Nephron (organoid): ENCODE data around the gene CYSTM1.

Experiments
- H3K27ac Mint-ChIP-seq, 3 experiments: 2 replicates each; pipeline ENCODE4 v1.8.0; 2020; ENCODE audit warnings: mixed read lengths in 3 of 3, mild to moderate bottlenecking in 2 of 3, moderate library complexity in 1 of 3
- H3K27me3 Mint-ChIP-seq: 2 replicates; pipeline ENCODE4 v1.8.0; 2021; ENCODE audit warnings: low read depth, mild to moderate bottlenecking, moderate library complexity, mixed read lengths
- H3K36me3 Mint-ChIP-seq: 2 replicates; pipeline ENCODE4 v1.8.0; 2020; ENCODE audit warnings: low read depth, mixed read lengths
- H3K4me1 Mint-ChIP-seq: 2 replicates; pipeline ENCODE4 v1.8.0; 2020; ENCODE audit warnings: mixed read lengths
- H3K4me3 Mint-ChIP-seq, 3 experiments: 2 replicates each; pipeline ENCODE4 v1.8.0; 2020; ENCODE audit warnings: mild to moderate bottlenecking in 3 of 3, mixed read lengths in 3 of 3, moderate library complexity in 2 of 3
- H3K9me3 Mint-ChIP-seq: 2 replicates; pipeline ENCODE4 v1.8.0; 2020; ENCODE audit warnings: mixed read lengths
- TF ChIP-seq, protein P1 (sequence below), 3 experiments: fragments of 200-600 bp; sonication (generic); IDR thresholded peaks; one replicate each; pipeline ENCODE4 v1.5.0; 2021; ENCODE audit warnings: antibody characterized with exemption in 3 of 3; ENCODE audit not compliant: unreplicated experiment in 3 of 3

Gene CYSTM1

DNA sequence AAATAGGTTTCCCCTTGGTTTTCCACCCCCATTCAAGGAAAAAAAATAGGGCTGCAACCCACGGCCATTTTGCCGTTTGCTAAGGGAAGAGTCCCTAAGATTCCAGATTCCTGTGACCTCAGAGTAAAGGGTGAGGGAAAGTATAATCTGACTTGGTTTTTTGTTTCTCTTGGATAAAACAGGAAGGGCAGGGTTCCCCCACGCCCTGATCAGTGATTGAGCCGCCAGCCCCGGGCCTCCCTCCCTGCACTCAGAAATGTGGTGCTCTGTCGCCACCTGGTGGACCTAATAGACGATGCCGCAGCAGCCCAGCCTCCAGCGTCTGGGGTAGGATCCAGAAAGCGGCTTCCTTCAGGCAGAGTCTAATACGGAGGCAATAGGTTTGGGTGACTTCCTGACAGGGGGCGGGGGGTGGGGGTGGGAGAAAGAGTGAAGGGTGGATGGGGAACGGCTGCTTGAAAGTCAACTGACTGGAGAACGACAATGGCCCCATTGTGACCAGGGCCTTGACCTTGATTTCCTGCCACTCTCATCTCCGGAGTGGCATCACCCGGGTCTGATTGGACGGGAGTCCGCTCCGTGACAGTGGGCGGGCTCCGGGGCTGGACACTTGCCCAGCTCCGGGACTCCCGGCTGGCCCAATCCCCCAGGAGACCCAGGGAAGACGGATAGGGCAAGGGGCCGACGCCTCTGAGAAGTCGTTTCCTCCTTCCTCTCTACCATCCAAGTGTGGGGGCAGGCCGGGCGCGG is 17.8 kb upstream of the CYSTM1 start:
- Mint-ChIP-seq H3K9me3 (no peaks in the 10 kb centered on the region), H3K4me3 (peak overlapping the region; percentile 70 to 81 (median 75)), H3K4me1 (peaks cover 5% of the 10 kb centered on the region), H3K27ac (no peak overlapping the region), H3K36me3 (no peaks in the 10 kb centered on the region), H3K27me3 (peaks cover 35% of the 10 kb centered on the region)
- TF ChIP-seq, protein P1, sequence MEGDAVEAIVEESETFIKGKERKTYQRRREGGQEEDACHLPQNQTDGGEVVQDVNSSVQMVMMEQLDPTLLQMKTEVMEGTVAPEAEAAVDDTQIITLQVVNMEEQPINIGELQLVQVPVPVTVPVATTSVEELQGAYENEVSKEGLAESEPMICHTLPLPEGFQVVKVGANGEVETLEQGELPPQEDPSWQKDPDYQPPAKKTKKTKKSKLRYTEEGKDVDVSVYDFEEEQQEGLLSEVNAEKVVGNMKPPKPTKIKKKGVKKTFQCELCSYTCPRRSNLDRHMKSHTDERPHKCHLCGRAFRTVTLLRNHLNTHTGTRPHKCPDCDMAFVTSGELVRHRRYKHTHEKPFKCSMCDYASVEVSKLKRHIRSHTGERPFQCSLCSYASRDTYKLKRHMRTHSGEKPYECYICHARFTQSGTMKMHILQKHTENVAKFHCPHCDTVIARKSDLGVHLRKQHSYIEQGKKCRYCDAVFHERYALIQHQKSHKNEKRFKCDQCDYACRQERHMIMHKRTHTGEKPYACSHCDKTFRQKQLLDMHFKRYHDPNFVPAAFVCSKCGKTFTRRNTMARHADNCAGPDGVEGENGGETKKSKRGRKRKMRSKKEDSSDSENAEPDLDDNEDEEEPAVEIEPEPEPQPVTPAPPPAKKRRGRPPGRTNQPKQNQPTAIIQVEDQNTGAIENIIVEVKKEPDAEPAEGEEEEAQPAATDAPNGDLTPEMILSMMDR (IDR thresholded peaks at IDR 0.05; ENCODE audit: unreplicated experiment in 3 of 3): peak; percentile 86 to 91 (median 86)

DNA sequence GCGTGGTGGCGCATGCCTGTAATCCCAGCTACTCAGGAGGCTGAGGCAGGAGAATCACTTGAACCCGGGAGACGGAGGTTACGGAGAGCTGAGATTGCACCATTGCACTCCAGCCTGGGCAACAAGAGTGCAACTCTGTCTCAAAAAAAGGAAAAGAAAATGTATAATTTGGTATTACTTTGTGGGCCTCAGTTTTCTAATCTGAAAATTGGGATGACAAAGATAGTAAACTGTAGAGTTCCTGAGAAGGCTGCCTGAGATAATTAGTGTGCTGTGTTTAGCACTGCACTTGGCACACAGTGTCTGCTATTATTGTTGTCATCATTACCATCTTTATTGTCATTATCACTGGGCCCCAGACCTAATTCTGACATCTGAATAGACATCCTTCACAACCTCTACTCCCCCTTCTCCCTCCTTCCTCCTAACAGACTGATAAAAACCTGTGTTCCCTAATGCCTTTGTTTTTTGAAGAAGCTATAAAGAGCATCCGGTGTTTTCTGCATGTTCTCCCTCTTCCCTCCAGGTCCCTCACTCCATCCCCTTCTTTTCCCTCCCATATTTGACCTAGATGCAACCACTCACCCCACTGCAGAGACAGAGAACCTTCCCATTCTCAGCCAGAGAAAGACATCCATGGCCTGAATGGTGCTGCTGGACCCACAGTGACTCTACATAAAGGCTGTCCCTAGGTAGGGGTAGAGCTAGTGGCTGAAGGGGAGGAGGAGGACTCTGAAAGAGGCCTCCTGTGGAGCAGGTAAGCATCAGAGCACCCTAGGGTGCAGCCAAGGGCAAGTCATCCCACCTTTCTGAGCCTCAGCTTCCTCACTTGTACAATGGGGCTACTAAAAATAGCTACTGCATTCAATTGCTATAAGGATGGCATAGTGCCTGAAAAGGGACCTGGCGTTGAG is 15.7 kb upstream of the CYSTM1 start:
- Mint-ChIP-seq H3K27ac (no peak overlapping the region), H3K4me3 (no peak overlapping the region), H3K9me3 (no peaks in the 10 kb centered on the region), H3K4me1 (peaks cover 5% of the 10 kb centered on the region), H3K27me3 (peaks cover 28% of the 10 kb centered on the region), H3K36me3 (no peaks in the 10 kb centered on the region)
- TF ChIP-seq, protein P1 (IDR thresholded peaks at IDR 0.05; ENCODE audit: unreplicated experiment in 3 of 3): no peak

DNA sequence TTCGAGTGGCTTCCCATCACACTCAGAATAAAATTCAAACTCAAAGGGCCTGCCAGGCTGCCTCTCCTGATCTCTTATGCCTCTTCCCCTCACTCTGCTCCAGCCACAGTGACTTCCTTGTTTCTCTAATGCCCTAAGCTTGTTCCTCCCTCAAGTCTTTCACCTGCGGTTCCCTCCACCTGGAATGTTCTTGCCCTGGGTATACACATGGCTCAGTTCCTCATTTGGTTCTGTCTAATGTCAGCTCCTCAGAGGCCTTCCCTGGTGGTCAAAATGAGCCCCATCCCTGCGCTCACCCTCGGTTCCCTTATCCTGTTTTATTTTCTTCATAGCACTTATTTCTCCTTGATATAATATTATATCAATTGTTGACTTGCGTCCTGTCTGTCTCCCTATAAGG is 12.7 kb upstream of the CYSTM1 start:
- TF ChIP-seq, protein P1 (IDR thresholded peaks at IDR 0.05; ENCODE audit: unreplicated experiment in 3 of 3): no peak
- Mint-ChIP-seq H3K4me3 (no peak overlapping the region), H3K36me3 (no peaks in the 10 kb centered on the region), H3K27me3 (peaks cover 26% of the 10 kb centered on the region), H3K27ac (no peak overlapping the region), H3K4me1 (peaks cover under 1% of the 10 kb centered on the region), H3K9me3 (no peaks in the 10 kb centered on the region)

- no peak overlapping the region for H3K4me3 Mint-ChIP-seq
- H3K27me3 Mint-ChIP-seq: peaks cover 26% of the 10 kb centered on the region
- H3K27ac Mint-ChIP-seq: no peak overlapping the region
- H3K4me1 Mint-ChIP-seq: no peaks in the 10 kb centered on the region
- H3K9me3 Mint-ChIP-seq: no peaks in the 10 kb centered on the region
- TF ChIP-seq, protein P1 (IDR thresholded peaks at IDR 0.05; ENCODE audit: unreplicated experiment in 3 of 3): no peak
- no peaks in the 10 kb centered on the region for H3K36me3 Mint-ChIP-seq
These were observed 12.2 kb upstream of the CYSTM1 start for GRCh38 chr5:140162781-140163180.

GRCh38 chr5:140165101-140165922 is 9.7 kb upstream of the CYSTM1 start:
- H3K27ac Mint-ChIP-seq: no peak overlapping the region
- H3K36me3 Mint-ChIP-seq: no peaks in the 10 kb centered on the region
- peaks cover 21% of the 10 kb centered on the region for H3K27me3 Mint-ChIP-seq
- TF ChIP-seq, protein P1 (IDR thresholded peaks at IDR 0.05; ENCODE audit: unreplicated experiment in 3 of 3): no peak
- no peak overlapping the region for H3K4me3 Mint-ChIP-seq
- no peaks in the 10 kb centered on the region for H3K9me3 Mint-ChIP-seq
- no peaks in the 10 kb centered on the region for H3K4me1 Mint-ChIP-seq
